ENCODE measurements around the gene ADO.

The ADO gene

DNA sequence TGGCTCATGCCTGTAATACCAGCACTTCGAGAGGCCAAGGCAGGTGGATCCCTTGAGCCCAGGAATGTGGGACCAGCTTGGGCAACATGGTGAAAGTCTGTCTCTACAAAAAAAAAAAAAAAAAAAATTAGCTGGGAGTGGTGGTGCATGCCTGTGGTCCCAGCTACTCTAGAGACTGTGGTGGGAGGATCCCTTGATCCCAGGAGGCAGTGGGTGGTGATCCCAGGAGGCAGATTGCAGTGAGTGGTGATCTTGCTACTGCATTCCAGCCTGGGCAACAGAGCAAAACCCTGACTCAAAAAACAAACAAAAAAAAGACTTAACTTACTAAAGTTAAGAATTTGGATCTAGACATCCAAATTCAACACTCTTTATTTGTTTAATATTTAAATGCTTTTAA, 10.2 kb upstream of the ADO start:
- H3K4me3 ChIP-seq (ENCODE audit: low read depth, low read length), result no peak overlapping the region
- DNase-seq (ENCODE audit: low read depth), result no peak
- TF ChIP-seq, protein P1, sequence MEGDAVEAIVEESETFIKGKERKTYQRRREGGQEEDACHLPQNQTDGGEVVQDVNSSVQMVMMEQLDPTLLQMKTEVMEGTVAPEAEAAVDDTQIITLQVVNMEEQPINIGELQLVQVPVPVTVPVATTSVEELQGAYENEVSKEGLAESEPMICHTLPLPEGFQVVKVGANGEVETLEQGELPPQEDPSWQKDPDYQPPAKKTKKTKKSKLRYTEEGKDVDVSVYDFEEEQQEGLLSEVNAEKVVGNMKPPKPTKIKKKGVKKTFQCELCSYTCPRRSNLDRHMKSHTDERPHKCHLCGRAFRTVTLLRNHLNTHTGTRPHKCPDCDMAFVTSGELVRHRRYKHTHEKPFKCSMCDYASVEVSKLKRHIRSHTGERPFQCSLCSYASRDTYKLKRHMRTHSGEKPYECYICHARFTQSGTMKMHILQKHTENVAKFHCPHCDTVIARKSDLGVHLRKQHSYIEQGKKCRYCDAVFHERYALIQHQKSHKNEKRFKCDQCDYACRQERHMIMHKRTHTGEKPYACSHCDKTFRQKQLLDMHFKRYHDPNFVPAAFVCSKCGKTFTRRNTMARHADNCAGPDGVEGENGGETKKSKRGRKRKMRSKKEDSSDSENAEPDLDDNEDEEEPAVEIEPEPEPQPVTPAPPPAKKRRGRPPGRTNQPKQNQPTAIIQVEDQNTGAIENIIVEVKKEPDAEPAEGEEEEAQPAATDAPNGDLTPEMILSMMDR (IDR thresholded peaks at IDR 0.05; ENCODE audit: insufficient read depth, low read depth, low read length, missing control alignments), result no peak

DNA sequence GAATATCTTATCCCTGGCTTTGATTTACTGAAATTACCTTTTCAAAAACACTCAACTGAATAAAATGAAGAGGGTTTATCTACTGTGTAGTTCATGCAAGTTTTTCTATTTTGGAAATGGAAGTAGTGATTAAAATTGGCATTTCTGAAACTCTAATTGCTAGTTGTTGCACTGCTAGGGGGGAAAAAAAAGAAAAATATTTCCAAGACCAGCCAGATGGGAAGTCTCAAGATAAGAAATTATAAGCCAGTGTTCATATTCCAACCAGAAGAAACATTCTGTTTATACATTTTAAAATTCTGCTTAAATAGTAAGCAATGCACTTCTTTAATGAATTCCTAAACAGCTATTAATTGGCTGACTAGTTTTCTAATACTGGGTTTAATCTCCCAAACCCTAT, 9.4 kb upstream of the ADO start:
- H3K4me3 ChIP-seq (ENCODE audit: low read depth, low read length), result no peak overlapping the region
- TF ChIP-seq, protein P1 (IDR thresholded peaks at IDR 0.05; ENCODE audit: insufficient read depth, low read depth, low read length, missing control alignments), result no peak
- DNase-seq (ENCODE audit: low read depth), result no peak

DNA sequence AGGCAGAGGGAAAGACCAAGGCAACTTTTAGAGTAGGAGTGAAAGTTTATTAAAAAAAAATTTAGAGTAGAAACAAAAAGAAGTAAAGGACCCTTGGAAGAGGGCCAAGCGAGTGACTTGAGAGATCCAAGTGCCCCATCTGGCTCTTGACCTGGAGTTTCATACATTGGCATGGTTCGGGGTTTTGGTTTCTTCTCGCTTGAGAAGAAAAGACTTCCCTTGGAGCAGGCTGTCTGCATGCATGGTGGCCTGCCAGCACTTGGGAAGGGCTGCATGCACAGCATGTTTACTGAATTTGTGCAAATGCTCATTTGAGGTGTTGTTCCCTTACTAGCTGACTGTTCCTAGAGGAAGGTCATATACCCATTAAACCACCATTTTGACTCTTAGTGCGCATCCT, 8.8 kb upstream of the ADO start:
- no peak overlapping the region for H3K4me3 ChIP-seq (ENCODE audit: low read depth, low read length)
- TF ChIP-seq, protein P1 (IDR thresholded peaks at IDR 0.05; ENCODE audit: insufficient read depth, low read depth, low read length, missing control alignments), result no peak
- DNase-seq (ENCODE audit: low read depth), result no peak

DNA sequence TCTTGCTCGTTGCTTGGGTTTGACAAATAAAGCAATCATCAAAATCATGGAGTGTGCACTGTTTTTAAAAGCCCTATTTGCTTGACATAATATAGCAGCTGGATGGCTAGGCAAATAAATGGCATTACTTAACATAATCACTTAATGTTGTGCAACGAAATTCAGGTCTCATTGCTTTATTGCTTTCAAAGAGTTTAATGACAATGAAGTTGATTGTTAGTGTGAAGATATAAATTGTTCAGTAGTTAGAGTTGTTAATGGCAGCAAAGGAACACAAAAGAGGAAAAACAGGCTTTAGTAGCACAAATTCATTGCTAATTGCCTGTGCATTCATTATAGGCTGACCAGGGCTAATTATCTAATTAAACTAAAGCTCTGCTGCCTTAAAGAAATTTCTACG, 7.6 kb upstream of the ADO start:
- no peak overlapping the region for H3K4me3 ChIP-seq (ENCODE audit: low read depth, low read length)
- TF ChIP-seq, protein P1 (IDR thresholded peaks at IDR 0.05; ENCODE audit: insufficient read depth, low read depth, low read length, missing control alignments), result no peak
- no peak for DNase-seq (ENCODE audit: low read depth)

DNA sequence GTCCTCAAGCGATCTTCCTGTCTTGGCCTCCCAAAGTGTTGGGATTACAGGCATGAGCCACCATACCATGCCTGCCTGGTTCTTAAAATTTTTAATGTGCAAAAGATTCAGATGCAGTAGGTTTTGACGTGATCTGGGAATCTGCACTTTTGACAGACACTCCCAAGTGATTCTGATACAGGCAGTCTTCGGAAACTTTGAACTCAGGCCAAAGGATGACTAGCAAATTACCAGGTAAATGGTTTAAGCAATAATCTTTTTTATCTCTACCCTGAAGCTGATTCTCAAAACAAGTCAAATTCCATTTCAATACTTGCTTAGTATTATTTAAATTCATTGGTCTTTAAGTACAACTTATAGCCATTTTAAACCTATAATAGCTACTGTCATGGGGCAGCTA, 2.6 kb upstream of the ADO start:
- no peak for DNase-seq (ENCODE audit: low read depth)

DNA sequence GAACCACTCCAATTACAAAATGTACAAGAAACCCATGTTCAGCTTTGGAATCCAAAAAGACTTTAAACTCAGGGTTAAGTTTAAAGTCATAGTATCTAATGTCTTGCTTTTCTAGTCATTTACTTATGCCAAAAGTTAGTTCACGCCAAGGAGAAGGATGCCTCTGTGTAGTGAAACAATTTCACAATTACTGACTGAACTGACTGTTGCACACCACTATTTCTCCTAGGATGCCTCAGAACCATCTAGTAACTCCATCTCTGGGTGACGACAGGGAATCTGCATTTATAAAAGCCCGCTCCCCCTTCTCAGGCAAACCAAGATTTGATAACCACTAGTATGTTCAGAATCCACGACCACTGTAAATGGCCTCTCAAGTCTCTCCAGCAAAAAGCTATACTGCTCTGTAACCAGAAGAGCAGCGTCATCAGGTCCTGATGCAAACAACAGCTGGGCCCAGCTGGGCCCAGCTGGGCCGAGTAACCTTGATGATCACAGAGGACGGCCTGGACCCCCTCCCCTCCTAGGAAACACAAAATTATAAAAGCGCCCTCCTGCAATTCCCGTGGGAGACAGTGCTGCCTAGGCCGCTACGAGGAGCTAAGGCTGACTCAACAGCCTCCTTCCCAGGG, 680 bp upstream of the ADO start:
- peak overlapping the region; percentile 83 for H3K4me3 ChIP-seq (ENCODE audit: low read depth, low read length)
- DNase-seq (ENCODE audit: low read depth), result no peak
- TF ChIP-seq, protein P1 (IDR thresholded peaks at IDR 0.05; ENCODE audit: insufficient read depth, low read depth, low read length, missing control alignments), result no peak

More for the DNA sequence above, 2.6 kb upstream of the ADO start:
- TF ChIP-seq, protein P1 (IDR thresholded peaks at IDR 0.05; ENCODE audit: insufficient read depth, low read depth, low read length, missing control alignments), result no peak
- H3K4me3 ChIP-seq (ENCODE audit: low read depth, low read length), result no peak overlapping the region
